M059J (cell line): Measurements from ENCODE around the gene PRR12. TPM values are rescaled to one million over a fixed set of nuclear protein-coding genes. Genes with fewer than 3 reads are reported as not detected.

ENCODE experiments used
- DNase-seq: peaks from one replicate; pipeline ENCODE4 v3.0.0-alpha.2; 2012; ENCODE audit warnings: low read depth
- total RNA-seq: library from RNA; depleted of rRNA; stranded (reverse); fragments of >200 nt; shearing (Covaris generic); gene quantifications from 2 replicates; pipeline ENCODE4 v1.2.3, GENCODE V29; 2014

PRR12 gene
- total RNA-seq, 1 experiment from 2014 or later: 4.5 TPM

DNA sequence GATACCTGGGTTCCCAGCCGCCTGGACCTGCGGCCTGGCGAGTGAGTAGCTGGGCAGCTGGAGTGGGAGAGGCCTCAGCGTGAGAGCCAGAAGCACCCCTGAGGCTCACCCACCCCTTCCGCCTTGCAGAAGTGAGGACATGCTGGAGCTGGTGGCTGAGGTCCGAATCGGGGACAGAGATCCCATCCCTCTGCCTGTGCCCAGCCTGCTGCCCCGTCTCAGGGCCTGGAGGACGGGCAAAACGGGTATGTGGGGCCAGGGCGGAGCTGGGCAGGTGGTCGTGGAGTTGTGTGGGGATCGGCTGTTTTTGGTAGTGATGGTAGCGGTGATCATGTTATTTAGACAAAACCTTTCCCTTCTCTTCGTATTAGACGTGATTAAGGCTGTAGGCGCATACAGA lies 55.6 kb downstream of the PRR12 start:
- DNase-seq: no peak

DNA sequence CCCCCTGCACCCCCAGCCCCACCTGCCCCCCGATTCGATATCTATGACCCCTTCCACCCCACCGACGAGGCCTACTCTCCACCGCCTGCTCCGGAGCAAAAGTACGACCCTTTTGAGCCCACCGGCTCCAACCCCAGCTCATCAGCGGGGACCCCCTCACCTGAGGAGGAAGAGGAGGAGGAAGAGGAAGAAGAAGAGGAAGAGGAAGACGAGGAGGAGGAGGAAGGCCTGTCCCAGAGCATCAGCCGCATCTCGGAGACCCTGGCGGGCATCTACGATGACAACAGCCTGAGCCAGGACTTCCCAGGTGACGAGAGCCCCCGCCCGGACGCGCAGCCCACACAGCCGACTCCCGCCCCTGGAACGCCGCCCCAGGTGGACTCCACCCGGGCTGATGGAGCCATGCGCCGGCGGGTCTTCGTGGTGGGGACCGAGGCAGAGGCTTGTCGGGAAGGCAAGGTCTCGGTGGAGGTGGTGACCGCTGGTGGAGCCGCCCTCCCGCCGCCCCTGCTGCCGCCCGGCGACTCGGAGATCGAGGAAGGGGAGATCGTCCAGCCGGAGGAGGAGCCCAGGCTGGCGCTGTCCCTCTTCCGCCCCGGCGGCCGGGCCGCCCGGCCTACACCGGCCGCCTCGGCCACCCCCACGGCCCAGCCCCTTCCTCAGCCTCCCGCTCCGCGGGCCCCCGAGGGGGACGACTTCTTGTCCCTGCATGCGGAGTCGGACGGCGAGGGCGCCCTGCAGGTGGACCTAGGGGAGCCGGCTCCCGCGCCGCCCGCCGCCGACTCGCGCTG lies 60.2 kb downstream of the PRR12 start:
- no peak for DNase-seq

DNA sequence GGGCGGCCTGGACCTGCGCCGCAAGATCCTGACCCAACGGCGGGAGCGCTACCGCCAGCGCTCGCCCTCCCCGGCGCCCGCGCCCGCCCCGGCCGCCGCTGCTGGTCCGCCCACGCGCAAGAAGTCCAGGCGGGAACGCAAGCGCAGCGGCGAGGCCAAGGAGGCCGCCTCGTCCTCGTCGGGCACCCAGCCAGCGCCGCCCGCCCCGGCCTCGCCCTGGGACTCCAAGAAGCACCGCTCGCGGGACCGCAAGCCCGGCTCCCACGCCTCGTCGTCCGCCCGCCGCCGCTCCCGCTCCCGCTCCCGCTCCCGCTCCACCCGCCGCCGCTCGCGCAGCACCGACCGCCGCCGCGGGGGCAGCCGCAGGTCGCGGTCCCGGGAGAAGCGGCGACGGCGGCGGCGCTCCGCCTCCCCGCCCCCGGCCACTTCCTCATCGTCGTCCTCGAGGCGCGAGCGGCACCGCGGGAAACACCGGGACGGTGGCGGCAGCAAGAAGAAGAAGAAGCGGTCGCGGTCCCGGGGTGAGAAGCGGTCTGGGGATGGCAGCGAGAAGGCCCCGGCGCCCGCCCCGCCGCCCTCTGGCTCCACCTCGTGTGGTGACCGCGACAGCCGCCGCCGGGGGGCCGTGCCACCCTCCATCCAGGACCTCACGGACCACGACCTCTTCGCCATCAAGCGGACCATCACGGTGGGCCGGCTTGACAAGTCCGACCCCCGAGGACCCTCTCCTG lies 61.0 kb downstream of the PRR12 start:
- no peak for DNase-seq

DNA sequence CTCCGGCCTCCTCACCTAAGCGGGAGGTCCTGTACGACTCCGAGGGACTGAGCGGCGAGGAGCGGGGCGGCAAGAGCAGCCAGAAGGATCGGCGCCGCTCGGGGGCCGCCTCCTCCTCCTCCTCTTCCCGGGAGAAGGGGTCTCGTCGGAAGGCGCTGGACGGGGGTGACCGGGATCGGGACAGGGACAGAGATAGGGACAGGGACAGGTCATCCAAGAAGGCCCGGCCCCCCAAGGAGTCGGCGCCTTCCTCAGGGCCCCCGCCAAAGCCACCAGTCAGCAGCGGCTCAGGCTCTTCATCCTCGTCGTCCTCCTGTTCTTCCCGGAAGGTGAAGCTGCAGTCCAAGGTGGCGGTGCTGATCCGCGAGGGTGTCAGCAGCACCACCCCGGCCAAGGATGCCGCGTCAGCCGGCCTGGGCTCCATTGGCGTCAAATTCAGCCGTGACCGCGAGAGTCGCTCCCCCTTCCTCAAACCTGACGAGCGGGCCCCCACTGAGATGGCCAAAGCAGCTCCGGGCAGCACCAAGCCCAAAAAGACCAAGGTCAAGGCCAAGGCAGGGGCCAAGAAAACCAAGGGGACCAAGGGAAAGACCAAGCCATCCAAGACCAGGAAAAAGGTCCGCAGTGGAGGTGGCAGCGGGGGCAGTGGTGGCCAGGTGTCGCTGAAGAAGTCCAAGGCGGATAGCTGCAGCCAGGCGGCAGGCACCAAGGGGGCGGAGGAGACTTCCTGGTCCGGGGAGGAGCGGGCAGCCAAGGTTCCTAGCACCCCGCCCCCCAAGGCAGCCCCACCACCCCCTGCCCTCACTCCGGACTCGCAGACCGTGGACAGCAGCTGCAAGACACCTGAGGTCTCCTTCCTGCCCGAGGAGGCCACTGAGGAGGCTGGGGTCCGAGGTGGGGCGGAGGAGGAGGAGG lies 61.8 kb downstream of the PRR12 start:
- DNase-seq: no peak

DNA sequence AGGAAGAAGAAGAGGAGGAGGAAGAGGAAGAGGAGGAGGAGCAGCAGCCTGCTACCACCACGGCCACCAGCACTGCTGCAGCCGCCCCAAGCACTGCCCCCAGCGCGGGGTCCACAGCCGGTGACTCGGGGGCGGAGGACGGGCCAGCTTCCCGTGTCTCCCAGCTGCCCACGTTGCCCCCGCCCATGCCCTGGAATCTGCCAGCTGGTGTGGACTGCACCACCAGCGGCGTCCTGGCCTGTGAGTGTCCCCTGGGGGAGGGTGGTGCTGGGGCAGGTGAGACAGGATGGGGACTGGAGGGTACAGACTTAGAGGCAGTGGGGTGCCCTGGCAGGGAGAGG lies 62.5 kb downstream of the PRR12 start:
- no peak for DNase-seq

DNA sequence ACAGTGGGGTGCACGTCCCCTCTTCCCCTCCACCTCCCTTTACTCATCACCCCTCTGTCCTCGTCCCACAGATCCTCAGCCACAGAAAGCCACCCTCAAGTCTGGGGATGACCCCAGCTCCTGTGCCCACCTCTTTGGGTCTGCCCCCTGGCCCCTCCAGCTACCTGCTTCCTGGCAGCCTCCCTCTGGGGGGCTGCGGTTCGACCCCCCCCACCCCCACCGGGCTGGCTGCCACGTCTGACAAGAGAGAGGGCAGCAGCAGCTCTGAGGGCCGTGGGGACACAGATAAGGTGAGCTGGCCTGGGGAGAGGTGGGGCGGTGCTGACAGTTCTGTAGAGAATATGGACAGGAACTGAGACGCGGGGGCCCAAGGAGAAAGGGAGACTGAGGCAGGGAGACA lies 63.6 kb downstream of the PRR12 start:
- DNase-seq: no peak

DNA sequence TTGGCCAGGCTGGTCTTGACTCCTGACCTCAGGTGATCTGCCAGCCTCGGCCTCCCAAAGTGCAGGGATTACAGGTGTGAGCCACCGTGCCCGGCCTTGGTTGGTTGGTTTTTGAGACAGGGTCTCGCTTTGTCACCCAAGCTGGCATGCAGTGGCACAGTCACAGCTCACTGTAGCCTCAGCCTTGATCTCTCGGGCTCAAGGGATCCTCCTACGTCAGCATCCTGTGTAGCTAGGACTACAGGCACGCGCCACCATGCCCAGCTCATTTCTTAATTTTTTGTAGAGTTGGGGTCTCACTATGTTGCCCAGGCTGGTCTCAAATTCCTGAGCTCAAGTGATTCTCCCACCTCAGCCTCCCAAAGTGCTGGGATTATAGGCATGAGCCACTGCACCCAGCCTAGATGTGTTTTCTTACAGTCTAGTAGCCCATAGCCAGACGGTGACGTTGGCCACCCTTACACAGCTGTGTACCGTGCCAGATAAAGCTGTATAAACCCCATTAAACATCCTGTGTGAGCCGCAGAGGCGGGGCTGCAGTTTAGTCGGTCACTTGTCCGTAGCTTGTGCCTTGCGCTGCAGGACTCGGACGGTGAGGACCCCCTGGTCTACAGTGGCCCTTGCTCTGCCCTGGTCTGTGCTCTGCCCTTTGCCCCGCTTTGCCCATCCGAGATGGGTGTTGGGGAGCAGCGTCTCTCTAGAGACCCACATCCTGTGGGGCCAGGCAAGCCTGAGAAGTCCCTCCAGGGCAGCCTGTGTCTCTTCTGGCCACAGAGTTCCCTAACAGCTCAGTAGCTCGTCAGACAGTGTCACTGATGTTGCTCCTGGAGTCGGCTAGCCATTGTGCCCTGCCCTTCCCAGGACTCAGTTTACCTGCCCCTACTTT lies 64.8 kb downstream of the PRR12 start:
- no peak for DNase-seq

DNA sequence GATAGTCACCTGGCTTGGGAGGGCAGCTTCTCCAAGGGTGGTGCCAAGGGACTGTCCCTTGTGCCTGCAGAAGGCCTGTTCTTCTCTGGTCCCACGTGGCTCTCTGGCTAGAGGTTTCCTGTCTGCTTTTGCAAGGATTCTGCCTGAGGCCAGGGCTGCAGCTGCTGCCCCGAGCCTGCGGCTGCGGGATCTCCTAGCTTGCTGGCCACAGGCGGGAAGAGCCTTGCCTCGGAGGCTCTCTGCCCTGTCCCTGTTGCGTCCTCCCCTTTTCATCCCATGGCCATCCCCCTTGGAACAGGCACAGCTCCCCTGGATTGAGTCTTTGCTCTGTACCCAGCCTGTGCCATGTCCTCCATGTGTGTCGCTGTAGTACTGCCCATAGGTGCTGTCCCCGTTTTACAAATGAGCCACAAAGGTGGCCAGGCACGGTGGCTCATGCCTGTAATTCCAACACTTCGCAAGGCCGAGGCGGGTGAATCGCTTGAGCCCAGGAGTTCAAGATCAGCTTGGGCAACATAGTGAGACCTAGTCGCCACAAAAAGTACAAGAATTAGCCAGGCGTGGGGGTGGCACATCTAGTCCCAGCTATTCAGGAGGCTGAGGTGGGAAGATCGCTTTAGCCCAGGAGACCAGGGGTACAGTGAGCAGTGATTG lies 65.6 kb downstream of the PRR12 start:
- DNase-seq: no peak

DNA sequence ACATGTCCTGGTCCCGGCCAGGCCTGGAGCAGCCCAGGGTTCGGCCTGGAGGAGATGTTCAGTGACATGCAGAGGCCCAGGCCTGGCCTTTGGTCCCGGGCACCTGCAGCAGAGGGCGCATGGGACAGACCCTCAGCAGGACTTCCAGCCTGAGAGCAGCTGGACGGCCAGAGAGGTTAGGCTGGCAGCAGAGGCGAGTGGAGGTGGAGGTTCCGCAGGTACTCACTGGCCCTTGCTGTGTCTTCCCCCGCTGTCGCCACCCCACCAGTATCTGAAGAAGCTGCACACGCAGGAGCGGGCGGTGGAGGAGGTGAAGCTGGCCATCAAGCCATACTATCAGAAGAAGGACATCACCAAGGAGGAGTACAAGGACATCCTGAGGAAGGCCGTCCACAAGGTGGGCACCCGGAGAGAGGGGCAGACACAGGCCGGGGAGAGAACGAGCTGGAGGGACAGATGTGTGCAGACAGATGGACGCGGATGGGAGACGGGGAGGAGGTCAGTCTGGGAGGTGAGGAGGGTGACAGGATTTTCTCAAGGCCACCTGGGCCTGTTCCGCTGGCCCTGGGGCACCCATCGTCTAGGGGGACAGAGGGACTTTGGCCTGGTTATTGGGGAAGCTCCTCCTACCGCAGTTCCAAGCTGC lies 66.6 kb downstream of the PRR12 start:
- no peak for DNase-seq

DNA sequence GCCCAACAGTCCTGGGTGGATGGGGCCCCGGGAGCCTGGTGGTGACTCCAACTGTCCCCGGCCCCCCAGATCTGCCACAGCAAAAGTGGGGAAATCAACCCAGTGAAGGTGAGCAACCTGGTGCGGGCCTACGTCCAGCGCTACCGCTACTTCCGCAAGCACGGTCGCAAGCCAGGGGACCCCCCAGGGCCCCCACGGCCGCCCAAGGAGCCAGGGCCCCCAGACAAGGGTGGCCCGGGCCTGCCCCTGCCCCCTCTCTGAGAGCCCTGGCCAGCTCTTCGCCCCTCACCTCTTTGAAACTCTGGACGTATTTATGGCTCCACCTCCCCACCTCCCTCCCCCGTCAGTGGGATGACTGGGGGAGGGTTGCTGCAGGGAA lies 67.1 kb downstream of the PRR12 start:
- no peak for DNase-seq

DNA sequence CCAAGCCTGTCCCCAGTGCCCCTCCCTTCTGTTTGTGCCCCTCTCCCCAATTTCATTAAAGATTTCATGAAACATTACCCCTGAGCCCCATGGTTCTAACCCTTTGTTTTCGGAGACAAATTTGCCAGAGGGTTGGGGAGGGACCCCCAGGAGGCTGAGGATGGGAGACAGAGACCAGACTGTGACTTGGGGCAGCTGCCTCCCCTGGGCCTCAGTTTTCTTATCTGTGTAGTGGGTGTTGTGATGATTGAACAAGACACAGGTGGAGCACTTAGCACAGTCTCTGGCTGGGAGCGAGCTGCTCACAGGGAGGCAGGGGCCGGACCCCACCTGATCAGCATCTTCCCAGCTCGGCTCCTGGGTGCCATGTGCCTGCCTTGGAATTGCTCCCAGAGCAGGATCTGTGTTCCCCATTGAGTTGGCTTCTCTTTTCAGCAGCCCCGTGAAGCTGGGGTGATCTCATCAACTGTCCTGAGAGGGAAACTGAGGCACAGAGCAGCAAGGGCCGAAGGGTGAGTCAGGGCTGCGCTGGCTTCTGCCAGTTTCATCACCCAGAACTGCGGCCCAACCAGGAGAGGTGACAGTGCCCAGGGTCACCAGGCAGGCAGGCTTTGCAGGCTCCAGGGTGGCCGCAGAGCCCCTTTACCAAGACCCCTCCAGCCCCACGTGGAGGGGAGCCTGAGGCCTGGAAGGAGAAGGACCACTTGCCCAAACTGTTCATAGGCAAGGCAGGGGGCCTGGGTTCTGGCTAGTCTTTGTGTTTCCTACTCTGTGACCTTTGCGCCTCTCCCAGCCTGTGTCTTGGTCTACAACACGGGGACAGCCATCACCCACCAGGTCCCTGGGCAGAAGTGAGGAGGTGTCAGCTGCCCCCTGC lies 67.8 kb downstream of the PRR12 start:
- no peak for DNase-seq

DNA sequence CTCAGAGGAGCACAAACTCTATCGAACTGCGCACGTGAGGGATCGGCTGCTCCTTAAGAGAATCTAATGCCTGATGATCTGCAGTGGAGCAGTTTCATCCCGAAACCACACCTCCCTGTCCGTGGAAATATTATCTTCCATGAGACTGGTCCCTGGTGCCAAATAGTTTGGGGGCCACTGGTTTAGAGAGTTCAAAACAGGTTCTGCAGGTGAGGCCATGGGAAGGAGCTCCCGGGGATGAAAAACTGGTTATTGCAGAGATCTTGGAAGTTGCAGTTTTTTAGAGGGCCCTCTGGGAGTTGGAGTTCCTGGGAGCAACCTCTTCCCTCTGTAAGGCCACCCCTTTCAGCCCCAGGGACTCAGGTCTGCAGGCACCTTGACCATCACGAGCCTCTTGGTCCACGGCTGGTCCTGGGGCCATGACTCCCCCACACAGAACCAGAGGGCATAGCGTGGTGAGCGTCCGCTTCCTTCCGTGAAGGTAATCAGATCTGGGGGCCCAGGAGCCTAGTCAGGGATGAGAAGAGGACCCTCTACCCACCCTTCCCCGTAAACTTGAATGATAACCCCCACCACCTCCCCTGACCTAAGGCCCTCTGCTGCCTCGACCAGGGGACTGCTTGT lies 69.5 kb downstream of the PRR12 start:
- DNase-seq: no peak

DNA sequence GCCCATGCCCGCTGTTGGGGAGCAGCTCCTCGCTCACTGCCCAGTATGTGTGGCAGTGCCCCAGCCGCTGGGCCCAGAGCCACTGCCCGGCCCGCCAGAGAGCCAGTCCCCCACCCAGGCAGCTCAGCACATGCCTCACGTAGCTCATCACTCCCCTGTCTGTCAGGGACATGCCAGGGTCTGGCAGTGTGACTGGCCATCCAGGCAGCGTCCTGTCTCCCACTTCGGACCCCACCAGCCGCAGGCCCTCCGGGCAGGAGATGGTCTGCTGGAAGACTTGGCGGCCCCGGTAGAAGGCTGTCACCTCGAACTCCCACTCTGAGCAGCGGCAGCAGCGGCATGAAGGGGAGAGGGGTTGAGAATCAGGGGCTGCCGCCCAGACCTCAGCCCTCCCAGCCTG lies 71.0 kb downstream of the PRR12 start:
- DNase-seq: no peak

DNA sequence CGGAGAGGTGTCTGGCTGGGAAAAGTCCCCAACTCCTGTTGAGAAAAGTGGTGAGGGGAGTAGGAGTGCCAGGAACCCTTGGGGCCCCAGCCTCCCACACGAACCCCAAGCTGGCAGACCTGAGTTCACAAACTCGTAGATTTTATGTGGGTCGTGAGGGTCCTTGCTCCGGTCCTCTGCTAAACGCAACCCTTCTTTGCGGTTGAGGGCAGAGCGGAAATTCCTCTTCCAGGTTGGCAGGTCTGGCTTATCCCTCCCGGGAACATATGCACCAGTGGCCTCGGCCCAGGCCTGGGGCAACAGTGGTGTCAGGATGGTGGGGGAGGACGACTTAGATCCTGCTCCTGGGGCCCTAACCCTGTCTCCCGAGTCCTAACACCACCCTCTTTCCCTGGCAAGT lies 72.2 kb downstream of the PRR12 start:
- no peak for DNase-seq

DNA sequence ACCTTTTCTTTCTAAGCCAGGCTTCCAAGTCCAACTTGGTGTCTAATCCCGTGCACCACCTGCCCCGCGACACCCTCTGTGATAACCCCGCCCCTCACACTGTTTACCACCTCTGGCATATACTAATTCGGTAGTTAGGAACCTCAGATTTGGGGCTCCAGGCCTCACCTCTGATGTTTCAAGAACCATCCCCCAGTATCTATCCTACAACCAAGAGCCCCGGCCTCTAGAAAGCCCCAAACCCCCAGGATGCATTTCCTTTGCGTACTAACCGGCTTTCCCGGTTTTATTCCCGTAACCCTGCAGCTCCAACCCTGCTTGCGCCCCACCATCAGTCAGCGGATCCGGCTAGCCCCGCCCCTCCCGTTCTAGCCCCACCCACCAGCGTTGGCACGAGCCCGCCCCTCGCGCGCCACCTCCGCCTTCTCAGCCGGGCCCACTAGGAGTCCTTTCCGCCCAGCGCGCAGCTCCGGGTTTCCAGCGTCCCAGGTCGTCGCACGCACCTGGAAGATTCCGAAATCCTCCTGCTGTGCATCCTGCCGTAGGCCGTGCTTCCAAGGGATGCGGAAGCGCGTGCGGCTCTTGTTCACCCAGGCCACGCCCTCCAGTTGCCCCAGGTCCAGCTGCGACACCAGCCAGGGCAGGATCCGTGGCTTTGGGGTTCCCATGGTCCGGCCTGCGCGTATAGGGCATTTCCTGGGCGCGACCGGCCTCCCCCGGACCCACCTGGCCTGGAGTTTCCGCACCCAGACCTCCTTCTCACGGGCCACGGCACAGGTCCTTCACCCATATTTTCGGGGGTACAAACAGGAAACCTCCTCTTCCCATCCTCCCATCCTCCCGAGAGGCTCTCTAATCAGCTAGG lies 73.4 kb downstream of the PRR12 start:
- DNase-seq: peak; percentile 96

DNA sequence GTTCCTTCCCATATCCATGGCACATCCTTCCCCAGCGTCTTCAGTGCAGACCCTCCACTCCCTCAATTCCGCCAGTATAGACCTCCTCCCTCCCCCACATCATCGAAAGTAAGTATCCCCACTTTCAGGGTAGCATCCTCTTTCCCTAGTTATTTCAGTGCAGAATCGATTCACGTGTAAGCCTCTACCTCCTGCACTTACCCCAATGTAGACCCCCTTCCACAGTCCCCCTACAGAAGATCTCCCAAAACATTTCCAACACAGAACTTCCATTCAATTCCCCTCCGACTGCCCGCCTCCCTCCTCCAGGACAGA lies 74.0 kb downstream of the PRR12 start:
- DNase-seq: no peak

DNA sequence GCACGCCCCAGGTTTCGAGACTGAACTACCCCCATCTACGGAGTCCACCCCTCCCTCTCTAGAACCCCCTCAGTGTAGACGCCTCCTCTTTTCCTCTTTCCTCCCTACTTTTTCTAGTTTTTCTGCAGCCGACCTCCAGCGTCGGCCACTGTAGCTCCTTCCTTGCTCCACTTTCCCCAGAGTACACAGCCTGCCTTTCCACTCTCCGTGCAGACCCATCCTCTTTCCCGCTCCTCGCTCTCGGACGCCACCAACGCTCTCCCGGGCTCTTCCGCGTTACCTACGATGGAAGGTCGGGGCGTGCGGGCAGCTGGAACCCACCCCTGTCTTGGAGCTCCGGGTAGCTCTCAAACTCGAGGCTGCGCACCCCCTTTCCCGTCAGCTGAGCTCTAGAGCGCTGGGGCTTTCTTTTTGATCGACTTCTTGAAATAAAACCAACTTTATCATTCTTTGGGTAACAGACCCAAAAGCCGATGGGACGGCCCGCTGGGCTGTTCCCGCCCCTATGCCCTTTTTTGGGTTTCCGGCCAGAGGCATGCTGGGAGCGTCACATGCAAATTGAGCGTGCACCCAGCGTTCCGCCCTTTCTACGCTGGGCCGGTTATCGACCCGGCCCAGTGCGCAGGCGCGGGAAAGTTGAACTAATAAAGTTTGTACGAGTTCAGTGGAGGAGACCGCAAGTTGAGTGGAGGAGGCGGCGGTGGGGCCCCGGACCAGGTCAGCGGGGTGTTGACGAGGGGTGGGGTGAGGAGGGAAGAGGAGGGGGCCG lies 74.6 kb downstream of the PRR12 start, which contains the start of the genes BCL2L12 and IRF3:
TSS of gene BCL2L12 (plus strand) at position 583 of the 769 bp plus-strand sequence. CDS start 760 bp downstream, outside the sequence.
TSS of gene IRF3 (minus strand) at position 507 of the 769 bp plus-strand sequence. CDS start 1,019 bp downstream, outside the sequence.
- peak; percentile 97 for DNase-seq
